Measurements from ENCODE around the gene NPBWR2. TPM values are rescaled to one million over a fixed set of nuclear protein-coding genes. Genes with fewer than 3 reads are reported as not detected.
"Not testable (repeated sequence)": the region's sequence is repeated elsewhere in the genome, so short reads cannot be mapped to it uniquely, and the experiment has no call there.

Gene NPBWR2
- total and polyA plus RNA-seq, 9 of the 15 experiments (the other 6 are each of a cell fraction or from before 2014, with no cell fraction given) = not detected

DNA sequence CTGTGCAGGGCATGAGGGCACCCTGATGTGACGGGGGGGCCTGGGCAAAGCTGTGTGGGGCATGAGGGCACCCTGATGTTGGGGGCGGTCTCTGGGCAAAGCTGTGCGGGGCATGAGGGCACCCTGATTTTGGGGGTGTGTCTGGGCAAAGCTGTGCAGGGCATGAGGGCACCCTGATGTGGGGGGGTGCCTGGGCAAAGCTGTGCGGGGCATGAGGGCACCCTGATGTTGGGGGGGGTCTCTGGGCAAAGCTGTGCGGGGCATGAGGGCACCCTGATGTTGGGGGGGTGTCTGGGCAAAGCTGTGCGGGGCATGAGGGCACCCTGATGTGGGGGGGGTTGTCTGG lies 10.0 kb upstream of the NPBWR2 start:
- H3K79me2 ChIP-seq (ENCODE audit: control insufficient read depth, insufficient read depth, low read length); BruUV-seq (replicated peaks); H3K9me1 ChIP-seq (ENCODE audit: control insufficient read depth, insufficient read depth, low read length); CTCF ChIA-PET (ENCODE audit: low intra/inter-chr PET ratio); H3K4me3 ChIP-seq; H3K27ac ChIP-seq (ENCODE audit: extremely low read depth, low read depth, low read length); H3K36me3 ChIP-seq (ENCODE audit: control insufficient read depth, insufficient read depth, low read length); DNase-seq (ENCODE audit: extremely low read depth in 1 of 4, low spot score in 3 of 4); H3K9me3 ChIP-seq (replicated peaks; ENCODE audit: control insufficient read depth, insufficient read depth, low read depth, low read length); H3K4me2 ChIP-seq (ENCODE audit: insufficient read depth, low read length); intact Hi-C loops (cut with micrococcal nuclease); FAIRE-seq; POLR2A ChIA-PET; H2AFZ ChIP-seq (ENCODE audit: low read depth, low read length); ATAC-seq; H3K9ac ChIP-seq (ENCODE audit: insufficient read depth in 1 of 2, low read depth in 2 of 2, low read length in 2 of 2); in situ Hi-C loops (cut with MboI): not testable (repeated sequence)
- peaks cover 12% of the 10 kb centered on the region; the same call in 1 of the 2 replicates for H4K20me1 ChIP-seq (replicated peaks; ENCODE audit: control insufficient read depth, insufficient read depth, low read length)
- peak; percentile 15; the same call in 1 of the 2 replicates for TF ChIP-seq HNRNPL (IDR thresholded peaks at IDR 0.05; ENCODE audit: low read depth, low read length)
- peaks cover 3 to 22% of the 10 kb centered on the region in 2 experiments; a peak in 2 of 5 replicates for H3K4me1 ChIP-seq (replicated peaks in 1 of 2; ENCODE audit: control insufficient read depth in 2 of 2, insufficient read depth in 2 of 2, low read length in 2 of 2)
- H3K27me3 ChIP-seq (ENCODE audit: control insufficient read depth in 2 of 2, insufficient read depth in 2 of 2, low read length in 2 of 2) = peaks cover 14 to 48% of the 10 kb centered on the region in 2 experiments; a peak in 4 of 5 replicates
- 0% methylated on average over 2 of the region's 6 CpGs for WGBS (ENCODE audit: insufficient coverage, low coverage, missing lambda C conversion rate)

DNA sequence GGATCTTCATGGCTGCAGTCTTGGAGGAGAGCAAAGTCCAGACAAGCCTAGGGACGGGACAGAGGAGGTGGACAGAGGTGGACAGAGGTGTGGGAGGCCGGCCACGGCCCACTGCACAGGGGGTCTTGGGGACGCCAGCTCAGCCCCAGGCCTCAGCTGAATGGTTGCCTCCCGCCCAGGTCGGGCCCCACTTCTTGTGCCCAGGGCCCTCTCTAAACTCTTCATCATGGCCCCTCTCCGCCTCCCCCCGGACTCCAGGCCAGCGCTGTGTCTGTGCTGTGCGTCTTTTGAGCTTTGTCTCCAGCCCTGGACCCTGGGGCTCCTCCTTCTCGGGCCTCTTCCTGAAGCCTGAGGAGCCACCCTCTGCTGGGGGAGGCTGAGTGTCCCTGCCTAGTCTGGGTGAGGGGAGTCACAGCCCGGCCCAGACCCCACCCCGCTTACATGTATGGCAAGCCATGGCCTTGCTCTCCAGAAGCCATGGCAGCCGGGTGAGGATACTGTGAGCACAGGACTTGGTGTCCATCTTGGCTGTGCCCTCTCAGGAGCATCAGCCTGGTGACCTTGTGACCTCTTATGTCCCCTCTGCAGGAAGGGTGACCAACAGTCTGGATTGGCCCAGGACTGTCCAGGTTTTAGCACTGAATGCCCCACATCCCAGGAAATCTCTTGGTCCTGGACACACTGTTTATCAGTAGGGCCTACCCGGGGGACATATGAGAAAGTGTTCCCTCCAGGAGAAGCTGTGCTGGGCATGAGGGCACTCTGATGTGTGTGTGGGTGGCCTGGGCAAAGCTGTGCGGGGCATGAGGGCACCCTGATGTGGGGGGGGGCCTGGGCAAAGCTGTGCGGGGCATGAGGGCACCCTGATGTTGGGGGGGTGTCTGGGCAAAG lies 9.4 kb upstream of the NPBWR2 start:
- ChIA-PET CTCF (ENCODE audit: low intra/inter-chr PET ratio) (no interaction called here), POLR2A (interaction anchor here (1.3 kb wide), 1 partner anchor 11 kb away, joined by 3 read pairs; no protein-coding TSS in a partner anchor)
- peaks cover 12% of the 10 kb centered on the region; the same call in 1 of the 2 replicates for H4K20me1 ChIP-seq (replicated peaks; ENCODE audit: control insufficient read depth, insufficient read depth, low read length)
- no peaks in the 10 kb centered on the region for H3K79me2 ChIP-seq (ENCODE audit: control insufficient read depth, insufficient read depth, low read length)
- H3K9ac ChIP-seq (ENCODE audit: insufficient read depth in 1 of 2, low read depth in 2 of 2, low read length in 2 of 2) = no peak overlapping the region
- intact Hi-C loops (cut with micrococcal nuclease) (no loop called here), in situ Hi-C loops (cut with MboI) (no loop called here)
- ATAC-seq = no peak; the same call in 2 of the 3 replicates
- no peaks in the 10 kb centered on the region for H3K36me3 ChIP-seq (ENCODE audit: control insufficient read depth, insufficient read depth, low read length)
- H2AFZ ChIP-seq (ENCODE audit: low read depth, low read length) = no peak overlapping the region
- H3K27me3 ChIP-seq (ENCODE audit: control insufficient read depth in 2 of 2, insufficient read depth in 2 of 2, low read length in 2 of 2) = peaks cover 15 to 50% of the 10 kb centered on the region in 2 experiments; a peak in 4 of 5 replicates
- H3K4me2 ChIP-seq (ENCODE audit: insufficient read depth, low read length) = no peak overlapping the region
- no TSS peak for BruUV-seq (replicated peaks)
- TF ChIP-seq KDM1A (IDR thresholded peaks at IDR 0.05) = no peak
- TF ChIP-seq LARP7 (IDR thresholded peaks at IDR 0.05) = no peak
- H3K4me1 ChIP-seq (replicated peaks in 1 of 2; ENCODE audit: control insufficient read depth in 2 of 2, insufficient read depth in 2 of 2, low read length in 2 of 2) = peaks cover 3 to 27% of the 10 kb centered on the region in 2 experiments; a peak in 2 of 5 replicates
- DNase-seq (ENCODE audit: extremely low read depth in 1 of 4, low spot score in 3 of 4) = no peak
- WGBS (ENCODE audit: insufficient coverage, low coverage, missing lambda C conversion rate) = 2% methylated on average over 15 of the region's 17 CpGs
- FAIRE-seq = no peak
- H3K4me3 ChIP-seq = no peak overlapping the region
- H3K9me3 ChIP-seq (replicated peaks; ENCODE audit: control insufficient read depth, insufficient read depth, low read depth, low read length) = no peaks in the 10 kb centered on the region
- H3K27ac ChIP-seq (ENCODE audit: extremely low read depth, low read depth, low read length) = no peak overlapping the region
- no peaks in the 10 kb centered on the region for H3K9me1 ChIP-seq (ENCODE audit: control insufficient read depth, insufficient read depth, low read length)
